ENCODE data around the gene CDH4.
A peak's percentile ranks its signal among the peaks of the same experiment; 100 is the strongest.

Gene CDH4

DNA sequence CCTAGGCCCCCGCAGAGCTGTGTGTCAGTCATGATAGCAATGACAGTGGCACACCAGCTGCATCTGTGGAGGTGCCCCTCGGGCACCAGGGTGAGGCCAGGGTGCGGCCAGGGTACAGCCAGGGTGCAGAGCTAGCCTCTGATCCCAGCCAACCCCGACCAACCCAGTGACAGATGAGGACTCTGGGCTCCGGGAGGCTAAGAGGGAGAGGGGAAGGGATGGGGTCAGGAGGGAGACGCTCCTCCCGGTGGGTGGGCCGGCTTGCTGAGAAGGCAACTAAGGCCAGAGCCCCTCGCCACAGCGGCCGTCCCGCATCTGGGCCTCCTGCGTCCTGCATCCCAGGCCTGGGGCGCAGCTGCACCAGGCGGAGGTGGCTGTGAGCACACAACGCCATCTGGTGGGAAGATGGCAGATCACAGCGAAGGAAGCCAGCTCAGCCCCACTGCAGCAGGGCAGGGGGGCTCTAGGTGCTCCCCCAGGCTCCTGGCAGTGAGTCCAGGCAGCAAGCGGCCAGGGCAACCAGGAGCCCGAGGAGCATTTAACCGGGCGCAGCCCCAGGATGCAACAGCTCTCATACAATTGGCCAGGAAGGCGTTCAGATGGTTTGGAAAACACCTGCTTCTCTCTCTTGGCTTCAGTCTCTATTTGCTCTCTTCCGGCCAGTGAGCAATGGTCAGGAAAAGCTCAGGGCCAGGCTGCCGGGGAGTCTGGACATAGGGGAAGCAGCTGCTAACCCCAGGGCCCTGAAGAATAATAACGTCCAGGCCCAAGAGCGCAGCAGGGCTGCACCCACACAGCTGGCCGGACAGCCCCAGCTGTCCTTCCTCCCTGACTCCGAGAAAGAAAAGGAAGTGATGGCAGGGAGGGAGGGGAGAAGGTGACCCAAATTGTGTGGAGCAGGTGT, 644.2 kb downstream of the CDH4 start:
- no peaks in the 10 kb centered on the region for H3K79me2 ChIP-seq (ENCODE audit: control insufficient read depth, insufficient read depth, low read length, poor library complexity)
- H2BK12ac ChIP-seq (ENCODE audit: low read length) = no peak overlapping the region
- no peak overlapping the region for H3K9ac ChIP-seq (ENCODE audit: low read length)
- no peak overlapping the region for H4K12ac ChIP-seq (ENCODE audit: low read depth, low read length)
- DNase-seq = peak; percentile 21 to 57
- no peak overlapping the region for H3K4me2 ChIP-seq (ENCODE audit: low read length)
- H3K14ac ChIP-seq (ENCODE audit: low read length) = no peak overlapping the region
- no peaks in the 10 kb centered on the region for H3K36me3 ChIP-seq (ENCODE audit: control insufficient read depth in 1 of 2, insufficient read depth in 2 of 2, low read length in 2 of 2)
- no peak overlapping the region for H2AK5ac ChIP-seq (ENCODE audit: low read length)
- H3K18ac ChIP-seq (ENCODE audit: low read length) = no peak overlapping the region
- no peak overlapping the region for H3K4ac ChIP-seq (ENCODE audit: low read depth, low read length)
- peaks cover 8% of the 10 kb centered on the region for H3K9me3 ChIP-seq (ENCODE audit: insufficient read depth, low read depth, low read length)
- no peak overlapping the region for H2AFZ ChIP-seq (ENCODE audit: insufficient read depth, low read length, poor library complexity)
- no peaks in the 10 kb centered on the region for H3K4me1 ChIP-seq (ENCODE audit: control insufficient read depth in 1 of 2, insufficient read depth in 2 of 2, low read length in 2 of 2)
- WGBS (ENCODE audit: extremely low coverage, insufficient coverage, insufficient read length) = no CpG with 5 or more reads among the region's 28 CpGs
- H3K27ac ChIP-seq (ENCODE audit: low read depth, low read length) = no peak overlapping the region
- H3K4me3 ChIP-seq (ENCODE audit: low read depth, low read length) = no peak overlapping the region
- no peak overlapping the region for H4K91ac ChIP-seq (ENCODE audit: low read depth, low read length)
- H2BK5ac ChIP-seq (ENCODE audit: low read depth, low read length, poor library complexity) = no peak overlapping the region
- H3K23ac ChIP-seq (ENCODE audit: low read length) = no peak overlapping the region
- H2BK120ac ChIP-seq (ENCODE audit: insufficient read depth, low read length, poor library complexity) = no peak overlapping the region
- H4K8ac ChIP-seq (ENCODE audit: low read depth, low read length) = no peak overlapping the region
- H3K79me1 ChIP-seq (ENCODE audit: low read length) = no peaks in the 10 kb centered on the region
- H3K27me3 ChIP-seq (ENCODE audit: insufficient read depth, low read length) = no peaks in the 10 kb centered on the region

DNA sequence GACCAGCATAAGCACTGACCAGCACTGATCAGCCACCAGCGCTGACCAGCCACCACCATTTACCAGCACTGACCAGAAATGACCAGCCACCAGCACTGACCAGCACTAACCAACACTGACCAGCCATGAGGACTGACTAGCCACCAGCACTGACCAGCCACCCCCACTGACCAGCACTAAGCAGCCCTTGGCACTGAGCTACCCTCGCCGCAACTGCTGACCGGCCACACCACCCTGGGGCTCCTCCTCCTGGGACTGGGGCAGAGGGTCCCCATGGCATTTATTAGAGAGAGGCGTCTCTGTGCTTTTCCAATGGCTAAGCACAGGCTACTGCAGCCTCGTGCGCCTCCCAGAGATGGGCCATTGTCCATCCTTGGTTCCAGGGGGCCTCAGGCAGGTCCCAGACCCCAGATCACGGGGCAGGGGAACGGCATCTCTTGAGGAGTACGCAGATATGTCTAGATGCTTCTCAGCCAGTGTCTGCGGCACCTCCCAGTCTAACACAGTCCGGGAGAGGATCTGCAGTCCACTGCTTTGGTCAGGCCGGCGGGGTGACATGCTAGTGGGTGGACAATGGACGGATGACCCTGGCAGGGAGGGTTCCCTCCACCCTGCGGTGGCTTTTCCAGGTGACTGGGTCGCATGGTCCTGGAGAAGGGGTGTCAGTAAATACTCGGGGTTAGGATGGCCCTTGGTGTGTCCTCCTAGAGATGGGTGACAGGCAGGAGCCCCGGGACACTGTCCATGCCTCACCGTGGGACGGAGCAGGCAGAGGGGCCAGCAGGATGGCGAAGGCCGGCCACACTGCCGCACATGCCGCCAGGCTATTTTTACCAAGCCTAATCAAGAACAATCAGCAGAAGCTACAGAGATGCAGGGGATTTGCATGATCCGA, 645.6 kb downstream of the CDH4 start:
- Histone ChIP-seq H4K12ac (ENCODE audit: low read depth, low read length) (no peak overlapping the region), H3K4me2 (ENCODE audit: low read length) (no peak overlapping the region), H2BK120ac (ENCODE audit: insufficient read depth, low read length, poor library complexity) (no peak overlapping the region), H3K23ac (ENCODE audit: low read length) (no peak overlapping the region), H3K27me3 (ENCODE audit: insufficient read depth, low read length) (no peaks in the 10 kb centered on the region), H3K27ac (ENCODE audit: low read depth, low read length) (no peak overlapping the region), H3K36me3 (ENCODE audit: control insufficient read depth in 1 of 2, insufficient read depth in 2 of 2, low read length in 2 of 2) (no peaks in the 10 kb centered on the region), H3K18ac (ENCODE audit: low read length) (no peak overlapping the region), H2BK12ac (ENCODE audit: low read length) (no peak overlapping the region), H3K79me1 (ENCODE audit: low read length) (no peaks in the 10 kb centered on the region), H3K9me3 (ENCODE audit: insufficient read depth, low read depth, low read length) (peaks cover 3% of the 10 kb centered on the region), H3K79me2 (ENCODE audit: control insufficient read depth, insufficient read depth, low read length, poor library complexity) (no peaks in the 10 kb centered on the region), H2AFZ (ENCODE audit: insufficient read depth, low read length, poor library complexity) (no peak overlapping the region), H4K8ac (ENCODE audit: low read depth, low read length) (no peak overlapping the region), H3K4ac (ENCODE audit: low read depth, low read length) (no peak overlapping the region), H3K9ac (ENCODE audit: low read length) (no peak overlapping the region), H4K91ac (ENCODE audit: low read depth, low read length) (no peak overlapping the region), H3K14ac (ENCODE audit: low read length) (no peak overlapping the region), H2AK5ac (ENCODE audit: low read length) (no peak overlapping the region), H3K4me1 (ENCODE audit: control insufficient read depth in 1 of 2, insufficient read depth in 2 of 2, low read length in 2 of 2) (no peaks in the 10 kb centered on the region), H3K4me3 (ENCODE audit: low read depth, low read length) (no peak overlapping the region), H2BK5ac (ENCODE audit: low read depth, low read length, poor library complexity) (no peak overlapping the region)
- DNase-seq = no peak
- WGBS (ENCODE audit: extremely low coverage, insufficient coverage, insufficient read length) = no CpG with 5 or more reads among the region's 26 CpGs

- Histone ChIP-seq H3K27me3 (ENCODE audit: insufficient read depth, low read length) (no peaks in the 10 kb centered on the region), H3K27ac (ENCODE audit: low read depth, low read length) (no peak overlapping the region), H4K12ac (ENCODE audit: low read depth, low read length) (no peak overlapping the region), H3K4me2 (ENCODE audit: low read length) (no peak overlapping the region), H3K9me3 (ENCODE audit: insufficient read depth, low read depth, low read length) (peaks cover 3% of the 10 kb centered on the region), H3K79me2 (ENCODE audit: control insufficient read depth, insufficient read depth, low read length, poor library complexity) (no peaks in the 10 kb centered on the region), H2BK5ac (ENCODE audit: low read depth, low read length, poor library complexity) (no peak overlapping the region), H2AFZ (ENCODE audit: insufficient read depth, low read length, poor library complexity) (no peak overlapping the region), H3K14ac (ENCODE audit: low read length) (no peak overlapping the region), H3K9ac (ENCODE audit: low read length) (no peak overlapping the region), H3K4me1 (ENCODE audit: control insufficient read depth in 1 of 2, insufficient read depth in 2 of 2, low read length in 2 of 2) (no peaks in the 10 kb centered on the region), H3K23ac (ENCODE audit: low read length) (no peak overlapping the region), H3K36me3 (ENCODE audit: control insufficient read depth in 1 of 2, insufficient read depth in 2 of 2, low read length in 2 of 2) (no peaks in the 10 kb centered on the region), H2AK5ac (ENCODE audit: low read length) (no peak overlapping the region), H2BK120ac (ENCODE audit: insufficient read depth, low read length, poor library complexity) (no peak overlapping the region), H3K18ac (ENCODE audit: low read length) (no peak overlapping the region), H4K8ac (ENCODE audit: low read depth, low read length) (no peak overlapping the region), H2BK12ac (ENCODE audit: low read length) (no peak overlapping the region), H4K91ac (ENCODE audit: low read depth, low read length) (no peak overlapping the region), H3K4ac (ENCODE audit: low read depth, low read length) (no peak overlapping the region), H3K79me1 (ENCODE audit: low read length) (no peaks in the 10 kb centered on the region), H3K4me3 (ENCODE audit: low read depth, low read length) (no peak overlapping the region)
- DNase-seq = no peak
- no CpG with 5 or more reads among the region's 8 CpGs for WGBS (ENCODE audit: extremely low coverage, insufficient coverage, insufficient read length)
Observed at GRCh38 chr20:61898405-61898804, 646.3 kb downstream of the CDH4 start.

GRCh38 chr20:61900011-61900944, 648.2 kb downstream of the CDH4 start:
- no peak overlapping the region for H3K14ac ChIP-seq (ENCODE audit: low read length)

More at GRCh38 chr20:61900011-61900944, 648.2 kb downstream of the CDH4 start:
- H2BK120ac ChIP-seq (ENCODE audit: insufficient read depth, low read length, poor library complexity) = no peak overlapping the region
- no peak overlapping the region for H4K8ac ChIP-seq (ENCODE audit: low read depth, low read length)
- no peaks in the 10 kb centered on the region for H3K4me1 ChIP-seq (ENCODE audit: control insufficient read depth in 1 of 2, insufficient read depth in 2 of 2, low read length in 2 of 2)
- no peak overlapping the region for H4K91ac ChIP-seq (ENCODE audit: low read depth, low read length)
- no peak overlapping the region for H2AFZ ChIP-seq (ENCODE audit: insufficient read depth, low read length, poor library complexity)
- no peak overlapping the region for H3K4ac ChIP-seq (ENCODE audit: low read depth, low read length)
- H3K36me3 ChIP-seq (ENCODE audit: control insufficient read depth in 1 of 2, insufficient read depth in 2 of 2, low read length in 2 of 2) = no peaks in the 10 kb centered on the region
- no peak overlapping the region for H2AK5ac ChIP-seq (ENCODE audit: low read length)
- H3K9ac ChIP-seq (ENCODE audit: low read length) = no peak overlapping the region
- H4K12ac ChIP-seq (ENCODE audit: low read depth, low read length) = no peak overlapping the region
- H3K79me2 ChIP-seq (ENCODE audit: control insufficient read depth, insufficient read depth, low read length, poor library complexity) = no peaks in the 10 kb centered on the region
- H3K18ac ChIP-seq (ENCODE audit: low read length) = no peak overlapping the region
- H3K27me3 ChIP-seq (ENCODE audit: insufficient read depth, low read length) = no peaks in the 10 kb centered on the region
- no peak overlapping the region for H3K4me3 ChIP-seq (ENCODE audit: low read depth, low read length)
- H3K27ac ChIP-seq (ENCODE audit: low read depth, low read length) = no peak overlapping the region
- no peak overlapping the region for H2BK12ac ChIP-seq (ENCODE audit: low read length)
- H3K23ac ChIP-seq (ENCODE audit: low read length) = no peak overlapping the region
- H3K4me2 ChIP-seq (ENCODE audit: low read length) = no peak overlapping the region
- no CpG with 5 or more reads among the region's 29 CpGs for WGBS (ENCODE audit: extremely low coverage, insufficient coverage, insufficient read length)
- no peaks in the 10 kb centered on the region for H3K79me1 ChIP-seq (ENCODE audit: low read length)
- DNase-seq = no peak
- no peaks in the 10 kb centered on the region for H3K9me3 ChIP-seq (ENCODE audit: insufficient read depth, low read depth, low read length)
- H2BK5ac ChIP-seq (ENCODE audit: low read depth, low read length, poor library complexity) = no peak overlapping the region
